SK-N-MC (cell line): Measurements from ENCODE around the gene PTGDR2.

ENCODE experiments used
- EZH2 ChIP-seq: fragments of 200-600 bp; sonication (generic); IDR thresholded peaks from one replicate; pipeline ENCODE4 v1.6.1; 2017; ENCODE audit warnings: antibody characterized with exemption
- POLR2AphosphoS5 ChIP-seq: IDR thresholded peaks from 2 replicates; pipeline ENCODE4 v1.6.1; 2012; ENCODE audit warnings: mild to moderate bottlenecking, low read depth, low read length, borderline replicate concordance

DNA sequence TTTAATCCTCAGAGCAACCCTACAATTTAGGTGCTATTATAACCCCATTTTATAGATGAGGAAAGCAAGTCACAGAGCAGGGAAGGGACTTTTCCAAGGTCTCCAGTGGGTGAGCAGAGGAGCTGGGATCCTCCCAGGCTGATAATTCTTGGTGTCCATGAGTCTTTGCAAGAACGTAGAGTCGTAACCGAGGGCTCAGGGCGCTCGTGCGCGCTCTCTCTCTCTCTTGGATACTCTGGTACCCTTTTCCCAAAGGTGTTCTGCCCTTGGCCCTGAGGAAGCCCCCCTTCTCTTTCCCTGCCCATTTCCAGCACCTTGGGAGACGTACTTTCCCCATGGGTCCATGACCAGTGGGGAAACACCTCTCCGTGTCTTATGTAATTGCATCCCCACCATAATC lies 6.4 kb upstream of the PTGDR2 start:
- TF ChIP-seq POLR2AphosphoS5: no peak
- TF ChIP-seq EZH2: no peak
